H1 (cell line): ENCODE results near the gene ETF1.

Experiments
- ATF2 ChIP-seq: IDR thresholded peaks from 2 replicates; pipeline ENCODE4 v1.6.1; 2012; ENCODE audit warnings: low read length, inconsistent platforms
- FOSL1 ChIP-seq: IDR thresholded peaks from 2 replicates; pipeline ENCODE4 v1.6.1; 2011; ENCODE audit warnings: mild to moderate bottlenecking, low read depth, low read length, moderate library complexity; ENCODE audit not compliant: insufficient read depth
- NANOG ChIP-seq: IDR thresholded peaks from 2 replicates; pipeline ENCODE4 v1.6.1; 2011; ENCODE audit warnings: low read length, low read depth, mild to moderate bottlenecking, inconsistent platforms; ENCODE audit not compliant: insufficient read depth, poor library complexity, severe bottlenecking
- POLR2A ChIP-seq, 2 experiments: IDR thresholded peaks; 1 replicate in 1 of 2; 2 replicates in 1 of 2; pipeline ENCODE4 v1.6.1; 2011; ENCODE audit warnings: low read depth in 2 of 2, low read length in 2 of 2, mild to moderate bottlenecking in 2 of 2; ENCODE audit errors: control extremely low read depth in 1 of 2
- POLR2AphosphoS5 ChIP-seq: IDR thresholded peaks from 2 replicates; pipeline ENCODE4 v1.6.1; 2011; ENCODE audit warnings: low read depth, low read length
- SRF ChIP-seq: IDR thresholded peaks from 2 replicates; pipeline ENCODE4 v1.6.1; 2011; ENCODE audit warnings: mild to moderate bottlenecking, low read depth, low read length, moderate library complexity
- TAF1 ChIP-seq: IDR thresholded peaks from 2 replicates; pipeline ENCODE4 v1.6.1; 2011; ENCODE audit warnings: mild to moderate bottlenecking, low read depth, low read length
- ZNF274 ChIP-seq: IDR thresholded peaks from 2 replicates; pipeline ENCODE4 v1.7.0; 2012; ENCODE audit warnings: low read length, borderline replicate concordance; ENCODE audit errors: extremely low read depth
- TF ChIP-seq, protein P1 (sequence below), 3 experiments: IDR thresholded peaks; 1 replicate in 2 of 3; 2 replicates in 1 of 3; pipeline versions ENCODE4 v1.5.1 to v1.6.1; 2011; ENCODE audit warnings: low read length in 3 of 3, mild to moderate bottlenecking in 3 of 3, inconsistent platforms in 2 of 3, low read depth in 1 of 3, moderate library complexity in 1 of 3; ENCODE audit not compliant: insufficient read depth in 1 of 3; ENCODE audit errors: control extremely low read depth in 1 of 3

DNA sequence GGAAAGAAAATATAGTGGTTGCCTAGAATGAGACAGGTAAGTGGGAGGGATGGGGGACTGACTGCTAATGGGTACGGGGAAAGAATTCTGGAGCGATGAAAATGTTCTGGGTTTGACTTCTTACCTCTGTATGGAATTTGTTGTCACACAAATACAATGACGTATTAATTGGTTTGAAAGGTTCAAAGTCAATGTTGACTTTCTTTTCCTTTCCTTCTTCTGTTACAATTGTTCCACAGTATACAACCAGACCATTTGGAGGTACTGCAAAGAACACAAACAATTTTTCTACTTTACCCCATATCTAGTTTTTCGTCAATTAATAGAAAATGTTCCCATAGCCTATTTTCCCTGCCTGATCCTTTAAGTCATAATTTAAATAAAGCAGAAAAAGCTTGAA, 25.6 kb downstream of the ETF1 start:
- TF ChIP-seq, protein P1, sequence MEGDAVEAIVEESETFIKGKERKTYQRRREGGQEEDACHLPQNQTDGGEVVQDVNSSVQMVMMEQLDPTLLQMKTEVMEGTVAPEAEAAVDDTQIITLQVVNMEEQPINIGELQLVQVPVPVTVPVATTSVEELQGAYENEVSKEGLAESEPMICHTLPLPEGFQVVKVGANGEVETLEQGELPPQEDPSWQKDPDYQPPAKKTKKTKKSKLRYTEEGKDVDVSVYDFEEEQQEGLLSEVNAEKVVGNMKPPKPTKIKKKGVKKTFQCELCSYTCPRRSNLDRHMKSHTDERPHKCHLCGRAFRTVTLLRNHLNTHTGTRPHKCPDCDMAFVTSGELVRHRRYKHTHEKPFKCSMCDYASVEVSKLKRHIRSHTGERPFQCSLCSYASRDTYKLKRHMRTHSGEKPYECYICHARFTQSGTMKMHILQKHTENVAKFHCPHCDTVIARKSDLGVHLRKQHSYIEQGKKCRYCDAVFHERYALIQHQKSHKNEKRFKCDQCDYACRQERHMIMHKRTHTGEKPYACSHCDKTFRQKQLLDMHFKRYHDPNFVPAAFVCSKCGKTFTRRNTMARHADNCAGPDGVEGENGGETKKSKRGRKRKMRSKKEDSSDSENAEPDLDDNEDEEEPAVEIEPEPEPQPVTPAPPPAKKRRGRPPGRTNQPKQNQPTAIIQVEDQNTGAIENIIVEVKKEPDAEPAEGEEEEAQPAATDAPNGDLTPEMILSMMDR (IDR thresholded peaks at IDR 0.05; ENCODE audit: control extremely low read depth in 1 of 3, insufficient read depth in 1 of 3, low read depth in 1 of 3, low read length in 3 of 3): no peak
- TF ChIP-seq FOSL1 (no peak), POLR2AphosphoS5 (no peak), POLR2A (IDR thresholded peaks at IDR 0.05; ENCODE audit: control extremely low read depth in 1 of 2, low read depth in 2 of 2, low read length in 2 of 2) (no peak), ATF2 (no peak), NANOG (no peak), ZNF274 (no peak), TAF1 (no peak), SRF (no peak)
